Measurements from ENCODE around the gene SUMO1. TPM values are rescaled to one million over a fixed set of nuclear protein-coding genes. Genes with fewer than 3 reads are reported as not detected.
"Not testable (repeated sequence)": the region's sequence is repeated elsewhere in the genome, so short reads cannot be mapped to it uniquely, and the experiment has no call there.

The SUMO1 gene
- total RNA-seq, result 10 to 100 TPM; 72.5 to 76.4 TPM
- long read RNA-seq, transcript SUMO1-203 (5 exons, 1,536 nt), result major isoform, 84 of 96 reads
- long read RNA-seq, partial matches to known transcripts, result 0 of 96 reads
- long read RNA-seq, other reads (novel, unspliced or antisense), result 6 of 96 reads

DNA sequence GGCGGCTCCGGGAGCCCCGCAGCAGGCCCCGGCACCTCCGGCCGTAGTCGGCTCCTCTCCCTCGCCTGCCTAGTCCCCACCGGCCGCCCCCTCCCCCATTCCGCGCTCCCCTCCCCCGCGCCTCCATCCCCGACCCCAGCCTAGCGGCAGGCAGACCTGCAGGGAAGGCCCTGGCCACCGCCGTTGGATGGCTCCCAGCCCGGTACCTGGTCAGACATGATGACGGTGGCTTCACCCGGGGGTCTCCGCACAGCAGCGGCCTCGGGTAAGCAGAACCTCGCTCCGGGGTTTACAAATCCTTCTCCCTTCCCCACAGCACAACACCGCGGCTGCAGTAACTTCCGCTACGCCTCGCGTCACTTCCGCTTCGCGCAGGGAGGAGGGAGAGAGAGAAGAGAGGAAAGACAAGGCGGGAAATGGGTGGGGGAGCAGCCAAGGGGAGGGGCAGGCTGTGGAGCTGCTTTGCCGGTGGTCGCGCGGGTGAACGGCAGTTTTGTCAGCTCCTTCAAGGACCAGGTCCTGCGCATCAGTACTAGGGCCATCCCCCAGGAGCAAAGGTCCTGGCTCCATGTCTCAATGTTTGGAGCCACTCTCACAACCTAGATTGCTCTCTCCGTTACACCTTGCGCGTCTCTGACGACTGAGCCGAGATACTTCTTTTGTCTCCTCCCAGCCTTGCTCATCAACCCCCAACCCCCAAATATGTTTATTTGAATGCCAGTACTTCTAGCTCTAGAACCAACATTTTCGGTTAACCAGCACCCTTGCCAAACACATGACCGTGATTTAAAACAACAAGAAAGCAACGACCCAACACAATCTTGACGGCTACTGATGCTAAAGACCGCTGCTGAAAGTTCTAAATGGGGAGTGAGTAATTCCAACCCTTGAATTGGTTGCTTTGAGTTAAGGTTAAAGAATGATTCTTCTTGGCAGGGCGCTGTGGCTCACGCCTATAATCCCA is at the start of gene SUMO1:
Gene SUMO1, minus strand, starts transcription at position 364 of the 964 bp plus-strand sequence. Its CDS starts 146 bp downstream, at position 218.
- ATAC-seq, result peak; percentile 97
- intact Hi-C loops (cut with DNase I, micrococcal nuclease), result no loop called here
- peak; percentile 91 for DNase-seq

DNA sequence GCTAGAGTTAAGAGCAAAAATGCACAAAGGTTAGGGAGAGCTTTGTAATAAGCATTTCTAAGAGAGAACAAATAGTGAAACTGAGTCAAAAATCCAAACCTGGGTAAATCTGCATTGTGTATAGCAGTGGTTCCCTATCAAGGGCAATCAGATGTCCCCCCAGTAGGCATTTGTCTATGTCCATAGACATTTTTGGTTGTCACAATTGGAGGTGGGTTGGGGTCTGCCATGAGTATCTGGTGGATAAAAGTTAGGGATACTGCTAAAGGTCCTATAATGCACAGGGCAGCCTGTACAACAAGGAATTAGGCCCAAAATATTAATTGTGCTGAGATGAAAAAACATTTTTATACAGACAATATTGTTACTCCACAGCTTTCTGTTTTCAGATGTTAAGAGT is 48.2 kb upstream of the SUMO1 start:
- no peak for DNase-seq
- intact Hi-C loops (cut with DNase I, micrococcal nuclease), result no loop called here
- no peak for ATAC-seq

DNA sequence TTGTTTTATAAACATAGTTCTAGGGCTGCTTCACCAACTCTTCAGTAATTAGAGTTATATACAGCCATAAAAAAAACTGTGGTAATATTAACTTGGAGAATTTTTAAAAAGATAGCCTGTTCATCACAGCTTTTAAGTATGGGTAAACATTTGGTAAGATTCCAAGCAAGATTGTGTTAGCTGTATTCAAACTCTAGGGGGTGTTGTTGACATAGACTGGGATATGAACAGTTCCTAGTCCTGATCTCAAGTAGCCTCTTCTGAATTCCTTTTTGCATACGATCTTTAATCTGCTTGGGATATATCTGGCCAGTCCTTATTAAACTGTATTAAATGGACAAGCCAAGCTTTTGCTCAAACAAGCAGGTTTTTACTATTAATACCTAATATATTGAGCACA is 40.5 kb upstream of the SUMO1 start:
- DNase-seq (no peak), ATAC-seq (peak; percentile 83)
- intact Hi-C loops (cut with DNase I, micrococcal nuclease), result no loop called here

DNA sequence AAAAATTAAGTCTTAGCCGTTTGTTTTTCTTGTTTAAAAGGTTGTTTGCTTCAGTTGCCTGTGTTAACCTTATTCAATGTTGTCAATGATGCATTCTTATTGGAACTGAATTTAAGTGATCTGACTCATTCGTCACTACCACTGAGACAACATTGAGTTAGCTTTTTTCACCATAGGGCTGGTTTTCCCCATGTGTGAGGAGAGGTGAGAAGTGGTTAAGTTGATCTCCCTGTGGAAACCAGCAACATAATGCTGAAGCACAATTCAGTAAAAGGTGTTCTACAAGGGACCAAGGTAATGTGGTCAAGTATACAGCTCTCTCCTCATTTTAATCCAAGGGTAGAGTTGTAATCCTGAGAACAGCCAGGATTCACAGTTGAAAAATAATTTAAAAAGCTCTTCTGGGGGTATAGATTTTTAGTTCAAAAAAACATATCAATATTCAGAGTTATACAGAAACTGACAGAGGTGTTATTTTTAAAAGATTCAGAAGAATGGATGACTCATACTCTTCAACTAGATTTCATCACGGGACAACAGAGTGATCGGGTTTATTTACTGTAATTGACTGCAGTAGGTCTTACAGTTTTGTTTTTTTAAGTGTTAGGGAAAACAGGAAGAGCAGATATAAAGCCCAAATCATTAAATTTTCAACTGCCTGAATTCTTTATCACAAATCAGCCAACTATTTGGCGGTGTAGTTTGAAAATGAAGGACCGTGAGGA is 39.8 kb upstream of the SUMO1 start:
- ATAC-seq (no peak), DNase-seq (no peak)
- intact Hi-C loops (cut with DNase I, micrococcal nuclease), result no loop called here

DNA sequence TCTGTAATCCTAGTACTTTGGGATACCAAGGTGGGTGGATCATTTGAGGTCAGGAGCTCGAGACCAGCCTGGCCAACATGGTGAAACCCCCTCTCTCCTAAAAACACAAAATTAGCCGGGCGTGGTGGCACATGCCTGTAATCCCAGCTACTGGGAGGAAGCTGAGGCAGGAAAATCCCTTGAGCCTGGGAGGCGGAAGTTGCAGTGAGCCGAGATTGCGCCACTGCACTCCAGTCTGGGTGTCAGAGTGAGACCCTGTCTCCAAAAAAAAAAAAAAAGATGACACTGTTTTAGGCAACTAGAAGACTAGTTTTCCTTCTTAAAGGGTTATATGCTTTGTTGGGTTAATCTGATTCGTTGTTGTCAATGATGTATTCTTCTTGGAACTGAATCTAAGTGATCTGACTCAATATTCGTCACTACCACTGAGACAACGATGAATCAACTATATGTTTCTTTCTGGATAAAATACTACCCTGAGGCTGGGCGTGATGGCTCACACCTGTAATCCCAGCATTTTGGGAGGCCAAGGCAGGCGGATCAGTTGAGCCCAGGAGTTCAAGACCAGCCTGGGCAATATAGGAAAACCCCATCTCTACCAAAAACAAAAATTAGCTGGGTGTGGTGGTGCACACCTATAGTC is 37.8 kb upstream of the SUMO1 start:
- ATAC-seq; DNase-seq; intact Hi-C loops (cut with DNase I, micrococcal nuclease): not testable (repeated sequence)

DNA sequence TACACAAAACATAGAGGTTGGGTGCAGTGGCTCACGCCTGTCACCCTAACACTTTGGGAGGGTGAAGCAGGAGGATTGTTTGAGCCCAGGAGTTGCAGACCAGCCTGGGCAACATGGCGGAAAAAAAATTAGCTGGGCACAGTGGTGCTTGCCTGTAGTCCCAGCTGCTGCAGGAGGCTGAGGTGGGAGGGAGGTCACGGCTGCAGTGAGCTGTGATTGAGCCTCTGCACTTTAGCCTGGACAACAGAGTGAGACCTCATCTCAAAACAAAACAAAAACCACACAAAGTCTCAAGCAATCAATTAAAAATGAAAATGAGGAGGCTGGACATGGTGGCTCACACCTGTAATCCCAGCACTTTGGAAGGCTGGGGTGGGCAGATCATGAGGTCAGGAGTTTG is 32.1 kb upstream of the SUMO1 start:
- intact Hi-C loops (cut with DNase I, micrococcal nuclease), result no loop called here
- DNase-seq (no peak), ATAC-seq (no peak)

DNA sequence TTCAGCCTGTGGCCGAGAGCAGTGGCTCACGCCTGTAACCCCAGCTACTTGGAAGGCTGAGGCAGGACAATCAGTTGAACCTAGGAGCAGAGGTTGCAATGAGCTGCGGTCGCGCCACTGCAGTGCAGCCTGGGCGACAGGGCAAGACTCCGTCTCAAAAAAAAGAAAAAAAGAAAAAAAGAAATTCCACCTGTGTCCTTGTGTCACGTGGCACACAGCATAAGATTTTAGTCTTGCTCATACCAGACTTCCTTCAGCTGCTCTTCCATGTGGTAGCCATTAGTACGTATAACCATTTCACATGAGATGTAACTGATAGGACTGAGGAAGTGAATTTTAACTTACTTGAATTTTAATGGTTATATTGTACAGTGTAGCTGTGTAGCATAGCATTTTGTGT is 31.2 kb upstream of the SUMO1 start:
- peak in 1 of 2 donors; percentile 19 for DNase-seq
- ATAC-seq, result peak; percentile 8
- intact Hi-C loops (cut with DNase I, micrococcal nuclease), result no loop called here

DNA sequence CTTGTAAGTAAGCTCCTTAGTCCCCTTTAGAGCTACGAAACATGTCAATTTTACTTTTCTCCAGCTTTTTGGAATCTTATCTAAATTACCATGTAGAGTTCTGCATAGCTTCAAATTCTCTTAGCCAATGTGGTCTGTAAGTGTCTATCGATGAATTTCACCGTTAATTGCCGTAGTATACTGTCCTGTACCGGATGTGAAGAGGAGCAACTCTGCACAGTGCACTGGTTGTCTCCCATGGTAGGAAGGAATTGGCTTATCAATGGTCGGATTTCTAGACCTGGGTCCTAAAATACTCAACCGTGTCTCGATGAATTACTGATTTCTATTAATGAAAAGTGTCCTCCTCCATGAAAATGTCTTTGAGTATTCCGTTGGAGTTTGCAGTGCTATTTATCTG is 29.1 kb upstream of the SUMO1 start:
- DNase-seq, result no peak
- intact Hi-C loops (cut with DNase I, micrococcal nuclease), result no loop called here
- no peak for ATAC-seq

DNA sequence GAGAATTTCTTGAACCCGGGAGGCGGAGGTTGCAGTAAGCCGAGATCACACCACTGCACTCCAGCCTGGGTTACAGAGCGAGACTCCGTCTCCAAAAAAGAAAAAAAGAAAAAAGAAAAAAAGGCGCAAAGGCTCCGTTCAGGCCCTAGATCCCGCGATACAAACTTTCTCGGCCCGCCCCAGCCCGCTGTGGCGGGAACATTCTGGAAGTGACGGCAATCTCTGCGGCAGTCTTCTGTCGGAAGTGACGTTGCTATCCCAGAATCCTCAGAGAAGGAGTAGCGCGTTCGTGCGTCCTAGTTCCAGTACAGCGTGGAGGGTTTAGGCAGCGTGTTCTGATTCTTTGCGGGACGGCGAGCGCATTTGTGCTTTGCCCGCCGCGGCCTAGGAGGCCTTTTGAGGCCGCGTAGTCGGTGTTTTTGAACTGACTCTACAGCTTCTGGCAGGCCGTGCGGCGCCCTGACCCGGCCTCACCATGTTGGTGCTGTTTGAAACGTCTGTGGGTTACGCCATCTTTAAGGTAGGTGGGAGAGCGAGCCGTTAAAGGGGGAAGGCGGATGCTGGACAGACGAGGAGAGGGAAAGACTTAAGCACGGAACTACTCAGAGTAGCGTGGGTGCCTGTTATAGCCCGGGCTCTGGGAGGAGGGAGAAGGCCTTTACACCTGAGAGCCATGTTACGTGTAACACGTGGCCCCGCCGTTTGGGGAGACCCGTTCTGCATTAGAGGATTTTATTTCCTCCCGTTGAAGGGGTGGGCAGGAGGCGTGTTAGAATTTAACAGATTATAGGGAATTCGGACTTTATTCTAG is 27.3 kb upstream of the SUMO1 start, which contains the start of gene NOP58:
Gene NOP58, plus strand, starts transcription at position 297 of the 811 bp plus-strand sequence. Its CDS starts 179 bp downstream, at position 476.
- DNase-seq (peak; percentile 91 to 95), ATAC-seq (peak; percentile 91)
- intact Hi-C loops (cut with DNase I, micrococcal nuclease), result no loop called here

DNA sequence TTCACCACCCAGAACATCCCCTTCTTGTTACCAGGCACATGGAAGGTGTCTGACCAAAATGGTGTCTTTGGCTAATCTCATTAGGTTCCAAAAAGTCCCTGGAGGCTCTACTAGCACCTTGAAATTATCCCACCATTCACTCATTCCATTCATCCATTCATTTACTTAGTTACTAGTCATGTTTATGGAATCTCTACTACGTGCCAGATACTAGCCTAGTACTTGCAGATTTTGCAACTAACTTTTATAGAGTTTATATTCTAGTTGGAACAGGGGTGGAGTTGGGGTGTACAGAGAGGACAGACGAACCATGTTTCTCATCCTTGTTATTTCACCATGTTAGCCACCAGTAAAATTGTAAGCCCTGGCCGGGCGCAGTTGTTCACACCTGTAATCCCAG is 23.1 kb upstream of the SUMO1 start:
- no peak for DNase-seq
- no peak for ATAC-seq
- intact Hi-C loops (cut with DNase I, micrococcal nuclease), result no loop called here

DNA sequence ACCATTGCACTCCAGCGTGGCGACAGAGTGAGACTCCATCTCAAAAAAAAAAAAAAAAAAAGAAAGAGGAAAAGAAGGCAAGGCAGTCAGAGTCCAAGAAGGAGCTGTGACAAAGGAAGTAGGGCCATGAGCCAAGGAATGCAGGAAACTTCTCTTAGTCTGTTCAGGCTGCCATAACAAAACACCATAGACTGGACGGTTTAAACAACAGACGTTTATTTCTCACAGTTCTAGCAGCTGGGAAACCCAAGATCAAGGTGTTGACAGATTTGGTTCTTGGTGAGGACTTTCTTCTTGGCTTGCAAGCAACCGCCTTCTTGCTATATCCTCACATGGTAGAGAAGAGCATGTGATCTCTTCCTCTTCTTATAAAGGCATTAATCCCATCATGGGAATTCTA is 13.1 kb upstream of the SUMO1 start:
- ATAC-seq (no peak), DNase-seq (no peak)
- intact Hi-C loops (cut with DNase I, micrococcal nuclease), result no loop called here

DNA sequence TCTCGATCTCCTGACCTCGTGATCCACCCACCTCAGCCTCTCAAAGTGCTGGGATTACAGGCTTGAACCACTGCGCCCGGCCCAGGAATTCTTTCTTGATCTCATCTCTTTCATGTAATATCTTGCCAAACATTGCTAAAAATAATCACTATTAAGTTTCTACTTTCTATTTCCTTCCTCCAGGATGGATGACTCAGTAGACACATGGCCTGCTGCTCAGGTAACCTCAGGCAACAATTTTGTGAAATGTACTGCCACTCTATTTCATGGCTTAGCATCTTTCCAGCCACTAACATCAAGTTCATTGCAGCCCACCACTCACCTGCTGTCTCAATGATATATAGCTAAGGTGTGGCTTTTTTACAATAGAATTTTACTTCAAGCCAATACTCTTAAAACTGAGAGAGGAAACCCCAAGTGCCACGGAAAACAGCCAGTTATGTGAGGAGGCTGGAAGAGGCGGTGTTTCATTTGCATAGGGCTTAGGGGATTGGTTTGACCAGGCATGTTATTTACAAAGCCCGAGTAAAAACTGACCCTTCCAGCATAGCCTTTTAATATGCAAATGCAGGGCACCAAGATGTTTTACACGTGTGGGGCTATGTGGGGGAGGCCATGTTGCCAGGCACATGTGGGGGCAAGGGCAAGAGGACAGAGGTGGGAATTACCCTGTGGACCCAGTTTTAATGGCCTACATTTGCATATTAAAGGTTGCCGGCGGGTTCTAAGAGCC is 11.3 kb upstream of the SUMO1 start:
- intact Hi-C loops (cut with DNase I, micrococcal nuclease), result no loop called here
- DNase-seq (no peak), ATAC-seq (no peak)

DNA sequence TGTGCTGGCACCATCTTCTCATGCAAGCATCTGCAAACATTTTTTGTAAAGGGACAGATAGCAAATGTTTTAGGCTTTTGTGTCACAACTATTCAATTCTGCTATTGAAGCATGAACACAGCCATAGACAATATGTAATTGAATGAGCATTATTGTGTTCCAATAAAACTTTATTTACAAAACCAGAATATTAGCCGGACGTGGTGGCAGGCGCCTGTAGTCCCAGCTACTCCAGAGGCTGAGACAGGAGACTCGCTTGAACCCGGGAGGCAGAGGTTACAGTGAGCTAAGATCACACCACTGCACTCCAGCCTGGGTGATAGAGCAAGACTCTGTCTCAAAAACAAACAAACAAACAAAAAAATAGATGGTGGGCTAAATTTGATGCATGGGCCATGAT is 9.3 kb upstream of the SUMO1 start:
- intact Hi-C loops (cut with DNase I, micrococcal nuclease); DNase-seq; ATAC-seq: not testable (repeated sequence)

DNA sequence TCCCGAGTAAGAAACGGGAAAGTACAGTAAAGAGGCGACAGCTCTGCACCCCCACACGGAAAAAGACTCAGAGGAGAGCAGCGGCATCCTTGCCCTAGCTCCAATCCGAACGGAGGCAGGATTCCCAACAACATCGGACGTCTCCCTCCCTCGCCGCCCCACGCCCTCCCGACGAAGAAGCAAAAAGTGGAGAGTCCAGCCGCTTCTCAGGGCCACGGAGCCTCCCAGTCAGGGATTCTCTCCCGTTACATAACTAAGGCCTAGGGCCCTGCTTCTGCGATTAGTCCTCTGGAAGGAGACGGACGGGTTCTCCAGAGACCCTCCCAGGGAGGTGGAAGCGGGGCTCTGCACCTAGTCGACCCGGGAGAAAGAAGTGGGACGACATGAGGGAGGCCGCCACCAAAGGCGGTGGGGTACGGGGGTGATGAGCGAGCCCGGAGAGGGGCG is 587 bp downstream of the SUMO1 start:
- intact Hi-C loops (cut with DNase I, micrococcal nuclease), result no loop called here
- ATAC-seq (peak; percentile 61), DNase-seq (peak; percentile 35 to 39)

DNA sequence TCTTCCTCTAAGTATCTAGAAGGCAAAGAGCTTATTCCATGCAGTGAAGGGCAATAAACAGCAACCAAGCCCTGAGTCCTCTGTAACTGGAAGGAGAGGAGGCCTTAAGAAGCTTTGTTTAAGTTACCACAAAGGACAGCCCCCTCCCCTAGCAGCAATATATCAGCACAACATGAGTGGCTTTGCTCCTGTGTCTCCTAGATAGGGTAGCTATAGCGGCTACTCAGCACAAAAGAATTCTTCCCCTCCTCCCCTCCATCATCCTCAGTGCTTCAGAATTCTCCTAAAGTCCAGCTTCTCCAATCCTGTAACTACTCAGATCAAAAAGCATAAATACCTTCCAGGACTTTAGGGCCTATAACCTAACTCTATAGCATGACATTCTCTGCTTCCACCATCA is 16.5 kb downstream of the SUMO1 start:
- DNase-seq (no peak), ATAC-seq (no peak)
- intact Hi-C loops (cut with DNase I, micrococcal nuclease), result no loop called here

DNA sequence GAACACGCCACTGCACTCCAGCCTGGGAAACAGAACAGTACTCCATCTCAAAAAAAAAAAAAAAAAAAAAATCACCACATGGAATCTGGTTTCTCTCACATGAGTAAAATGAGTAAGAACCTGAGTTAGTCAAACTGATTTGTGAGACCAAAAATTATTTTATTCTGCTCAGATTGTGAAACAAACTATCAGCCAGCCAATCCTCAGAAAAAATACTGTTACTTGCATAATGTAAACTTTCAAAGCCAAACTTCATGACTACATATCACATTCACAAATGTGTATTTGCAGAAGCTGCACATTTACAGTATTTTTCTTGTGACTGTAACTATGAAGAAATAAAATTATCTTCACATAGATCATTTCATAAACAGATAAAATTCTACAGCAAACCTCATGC is 23.2 kb downstream of the SUMO1 start:
- DNase-seq (no peak), ATAC-seq (no peak)
- intact Hi-C loops (cut with DNase I, micrococcal nuclease), result no loop called here

DNA sequence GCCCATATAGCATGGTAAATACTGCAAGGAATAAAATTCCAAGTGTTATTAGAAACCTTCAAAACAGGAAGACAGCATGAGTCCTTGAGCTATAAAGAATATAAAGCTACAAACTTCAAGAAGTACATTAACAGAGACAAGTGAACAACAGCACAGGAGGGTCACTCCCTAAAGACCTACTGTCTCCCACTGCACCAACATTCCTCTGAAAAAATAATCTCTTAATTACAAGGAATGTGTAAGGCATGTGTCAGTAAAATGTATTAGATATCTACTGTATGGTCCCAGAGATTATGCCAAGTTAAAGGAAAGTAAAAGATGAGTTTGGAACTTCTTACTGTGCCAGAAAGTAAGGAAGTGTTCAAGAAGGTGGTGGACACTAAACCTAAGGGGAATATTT is 29.9 kb downstream of the SUMO1 start:
- ATAC-seq, result no peak
- intact Hi-C loops (cut with DNase I, micrococcal nuclease), result no loop called here
- DNase-seq, result no peak

DNA sequence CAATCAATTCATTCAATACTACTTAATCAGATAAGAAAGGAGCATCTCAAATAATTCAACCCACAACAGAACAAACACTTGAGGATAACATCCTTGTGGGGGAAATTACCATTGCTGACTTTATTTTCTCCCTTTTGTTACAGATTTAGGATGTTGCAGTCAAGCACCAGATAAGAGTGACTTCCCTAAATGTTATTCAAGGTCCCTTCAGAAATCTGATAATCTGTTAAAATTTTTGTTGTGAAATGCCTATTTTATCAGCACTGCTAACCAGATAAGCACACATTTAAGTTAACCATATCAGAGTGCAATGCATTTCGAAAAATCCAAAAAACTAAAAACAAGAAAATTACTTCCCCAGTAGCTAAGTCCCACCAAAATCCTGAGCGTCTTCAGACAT is 33.5 kb downstream of the SUMO1 start:
- no peak for DNase-seq
- intact Hi-C loops (cut with DNase I, micrococcal nuclease), result no loop called here
- no peak for ATAC-seq
